BE2C (cell line): ENCODE results near the gene IFNL1.

Source experiments
- DNase-seq: peaks from one replicate; pipeline ENCODE4 v3.0.0-alpha.2; 2020
- H3K27me3 ChIP-seq: fragments of 250-450 bp; sonication (Bioruptor Pico); 2 replicates; pipeline ENCODE4 v1.5.1; 2020; ENCODE audit warnings: mild to moderate bottlenecking
- H3K36me3 ChIP-seq: fragments of 250-450 bp; sonication (Bioruptor Pico); 2 replicates; pipeline ENCODE4 v1.5.1; 2020; ENCODE audit warnings: mild to moderate bottlenecking
- H3K4me1 ChIP-seq: fragments of 250-450 bp; sonication (Bioruptor Pico); 2 replicates; pipeline ENCODE4 v1.5.1; 2020
- H3K4me3 ChIP-seq: 2 replicates; pipeline ENCODE4 v1.5.1; 2011; ENCODE audit warnings: low read depth, low read length
- H3K9me3 ChIP-seq: fragments of 250-450 bp; sonication (Bioruptor Pico); 2 replicates; pipeline ENCODE4 v1.5.1; 2020
- CTCF ChIP-seq: IDR thresholded peaks from 2 replicates; pipeline ENCODE4 v1.5.1; 2012; ENCODE audit warnings: mild to moderate bottlenecking, low read depth, low read length

The IFNL1 gene

GRCh38 chr19:39251846-39252245, 44.4 kb upstream of the IFNL1 start:
- Histone ChIP-seq H3K36me3 (no peaks in the 10 kb centered on the region), H3K4me3 (no peak overlapping the region), H3K9me3 (no peaks in the 10 kb centered on the region), H3K4me1 (no peaks in the 10 kb centered on the region; the same call in 1 of the 2 replicates), H3K27me3 (no peaks in the 10 kb centered on the region)
- TF ChIP-seq CTCF, result no peak
- no peak for DNase-seq

DNA sequence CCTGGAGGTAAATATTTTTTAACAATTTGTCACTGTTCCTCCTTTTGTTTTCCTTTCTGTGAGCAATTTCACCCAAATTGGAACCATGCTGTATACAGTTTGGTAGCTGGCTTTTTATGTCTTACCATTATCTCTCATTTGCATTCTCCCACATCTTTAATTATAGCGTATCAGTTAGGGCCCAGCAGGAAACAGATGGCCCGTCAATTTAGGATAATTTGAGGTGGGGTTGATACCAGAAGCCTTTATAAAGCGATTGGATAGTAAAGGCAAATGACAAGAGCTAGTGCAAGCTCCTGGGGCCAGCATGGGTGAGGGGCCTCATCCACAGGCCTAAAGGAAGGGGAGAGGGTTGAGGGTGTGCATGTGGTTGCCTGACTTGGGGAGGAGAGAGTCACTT, 43.7 kb upstream of the IFNL1 start:
- no peaks in the 10 kb centered on the region for H3K9me3 ChIP-seq
- no peak for TF ChIP-seq CTCF
- no peaks in the 10 kb centered on the region; the same call in 1 of the 2 replicates for H3K4me1 ChIP-seq
- no peak for DNase-seq
- no peaks in the 10 kb centered on the region for H3K36me3 ChIP-seq
- no peaks in the 10 kb centered on the region for H3K27me3 ChIP-seq
- no peak overlapping the region for H3K4me3 ChIP-seq

- H3K27me3 ChIP-seq, result no peaks in the 10 kb centered on the region
- no peaks in the 10 kb centered on the region for H3K9me3 ChIP-seq
- H3K36me3 ChIP-seq, result no peaks in the 10 kb centered on the region
- no peak overlapping the region for H3K4me3 ChIP-seq
- no peak for DNase-seq
- peaks cover 7% of the 10 kb centered on the region for H3K4me1 ChIP-seq
- no peak for TF ChIP-seq CTCF
Observed at GRCh38 chr19:39253374-39254149, 42.6 kb upstream of the IFNL1 start.

GRCh38 chr19:39254531-39255345, 41.5 kb upstream of the IFNL1 start:
- no peaks in the 10 kb centered on the region for H3K9me3 ChIP-seq
- TF ChIP-seq CTCF, result no peak
- DNase-seq, result no peak
- H3K4me1 ChIP-seq, result peaks cover 10% of the 10 kb centered on the region
- no peaks in the 10 kb centered on the region for H3K36me3 ChIP-seq
- H3K4me3 ChIP-seq, result no peak overlapping the region
- no peaks in the 10 kb centered on the region for H3K27me3 ChIP-seq

GRCh38 chr19:39257227-39257626, 39.0 kb upstream of the IFNL1 start:
- Histone ChIP-seq H3K4me3 (no peak overlapping the region), H3K9me3 (no peaks in the 10 kb centered on the region), H3K36me3 (no peaks in the 10 kb centered on the region), H3K27me3 (no peaks in the 10 kb centered on the region), H3K4me1 (peaks cover 10% of the 10 kb centered on the region)
- no peak for TF ChIP-seq CTCF
- DNase-seq, result no peak

GRCh38 chr19:39261704-39262103, 34.5 kb upstream of the IFNL1 start:
- no peak for DNase-seq

More at GRCh38 chr19:39261704-39262103, 34.5 kb upstream of the IFNL1 start:
- Histone ChIP-seq H3K4me3 (no peak overlapping the region), H3K36me3 (no peaks in the 10 kb centered on the region), H3K4me1 (peaks cover 10% of the 10 kb centered on the region), H3K9me3 (no peaks in the 10 kb centered on the region), H3K27me3 (no peaks in the 10 kb centered on the region)
- no peak for TF ChIP-seq CTCF
